IMR-90 (cell line): ENCODE measurements around the gene ANKRD27. TPM values are rescaled to one million over a fixed set of nuclear protein-coding genes. Genes with fewer than 3 reads are reported as not detected.

Experiments
- ATAC-seq: fragments of 200-7000 bp; cut with Tn5 transposase; 2 replicates; pipeline ENCODE4 v1.9.1; 2020; ENCODE audit warnings: low read depth, mild to moderate bottlenecking, moderate library complexity
- BruUV-seq: library from RNA; stranded (reverse); fragments of 400-500 nt; replicated peaks from 2 replicates; lab custom pipeline; 2021; lab: Mats Ljungman, UMichigan
- CTCF ChIA-PET: fragments of 300-600 bp; formaldehyde crosslinking; extraction: SDS; loops from one replicate; lab custom pipeline; 2021; ENCODE audit warnings: antibody characterized with exemption; lab: Yijun Ruan, JAX
- POLR2A ChIA-PET: fragments of 300-600 bp; sonication (Branson Sonifier 250); formaldehyde crosslinking; loops from one replicate; lab custom pipeline; 2022; ENCODE audit warnings: antibody characterized with exemption; ENCODE audit not compliant: unreplicated experiment; lab: Charles Lee
- DNase-seq: peaks from one replicate; pipeline ENCODE4 v3.0.0; 2013
- H2AFZ ChIP-seq: replicated peaks from 2 replicates; pipeline ENCODE3; 2013; ENCODE audit warnings: low read length, mild to moderate bottlenecking; ENCODE audit not compliant: poor library complexity
- H2AK5ac ChIP-seq: 2 replicates; pipeline ENCODE4 v1.6.1; 2013; ENCODE audit warnings: low read depth, low read length, inconsistent platforms
- H2AK9ac ChIP-seq: replicated peaks from 2 replicates; pipeline ENCODE3; 2013; ENCODE audit warnings: mild to moderate bottlenecking, low read depth, low read length, moderate library complexity; ENCODE audit not compliant: poor library complexity
- H2BK120ac ChIP-seq: 2 replicates; pipeline ENCODE4 v1.6.1; 2013; ENCODE audit warnings: low read depth, low read length, inconsistent platforms
- H2BK15ac ChIP-seq: 3 replicates; pipeline ENCODE4 v1.6.1; 2013; ENCODE audit warnings: low read depth, low read length, inconsistent platforms
- H2BK20ac ChIP-seq: 2 replicates; pipeline ENCODE4 v1.6.1; 2013; ENCODE audit warnings: low read depth, mild to moderate bottlenecking, inconsistent platforms, low read length, moderate library complexity
- H2BK5ac ChIP-seq: 2 replicates; pipeline ENCODE4 v1.6.1; 2013; ENCODE audit warnings: mild to moderate bottlenecking, low read depth, low read length, inconsistent platforms; ENCODE audit not compliant: poor library complexity, severe bottlenecking
- H3K14ac ChIP-seq: replicated peaks from 2 replicates; pipeline ENCODE4 v1.6.1; 2013; ENCODE audit warnings: low read depth, low read length, inconsistent platforms
- H3K18ac ChIP-seq: 2 replicates; pipeline ENCODE4 v1.6.1; 2013; ENCODE audit warnings: low read depth, low read length, control low read depth
- H3K23ac ChIP-seq: 2 replicates; pipeline ENCODE4 v1.6.1; 2013; ENCODE audit warnings: low read depth, low read length, inconsistent platforms
- H3K27ac ChIP-seq: 2 replicates; pipeline ENCODE4 v1.5.1; 2013; ENCODE audit warnings: mild to moderate bottlenecking, control low read depth, low read length; ENCODE audit not compliant: insufficient read depth
- H3K27me3 ChIP-seq: 2 replicates; pipeline ENCODE4 v1.6.1; 2013; ENCODE audit warnings: low read length; ENCODE audit not compliant: control insufficient read depth, insufficient read depth
- H3K36me3 ChIP-seq: 2 replicates; pipeline ENCODE4 v1.6.1; 2013; ENCODE audit warnings: low read length, mixed read lengths; ENCODE audit not compliant: control insufficient read depth, insufficient read depth
- H3K4ac ChIP-seq: 2 replicates; pipeline ENCODE4 v1.6.1; 2013; ENCODE audit warnings: low read depth, low read length, inconsistent platforms
- H3K4me1 ChIP-seq: 2 replicates; pipeline ENCODE4 v1.6.1; 2013; ENCODE audit warnings: low read length, mixed read lengths; ENCODE audit not compliant: control insufficient read depth, insufficient read depth
- H3K4me2 ChIP-seq: 2 replicates; pipeline ENCODE4 v1.6.1; 2013; ENCODE audit warnings: low read depth, mild to moderate bottlenecking, control low read depth, low read length, moderate library complexity
- H3K4me3 ChIP-seq: 2 replicates; pipeline ENCODE4 v1.5.1; 2013; ENCODE audit warnings: low read depth, mild to moderate bottlenecking, control low read depth, low read length, moderate library complexity; ENCODE audit not compliant: insufficient read depth
- H3K56ac ChIP-seq: 2 replicates; pipeline ENCODE4 v1.6.1; 2013; ENCODE audit warnings: low read length, inconsistent platforms; ENCODE audit not compliant: insufficient read depth; ENCODE audit errors: extremely low read depth
- H3K79me1 ChIP-seq, 2 experiments: 2 replicates each; pipeline ENCODE4 v1.6.1; 2013; ENCODE audit warnings: low read length in 2 of 2, inconsistent platforms in 1 of 2, low read depth in 1 of 2
- H3K9ac ChIP-seq: 2 replicates; pipeline ENCODE4 v1.6.1; 2013; ENCODE audit warnings: low read depth, low read length, control low read depth
- H3K9me1 ChIP-seq: 2 replicates; pipeline ENCODE4 v1.6.1; 2013; ENCODE audit warnings: low read length, inconsistent platforms; ENCODE audit not compliant: insufficient read depth
- H3K9me3 ChIP-seq: 2 replicates; pipeline ENCODE4 v1.6.1; 2013; ENCODE audit warnings: low read length; ENCODE audit not compliant: control insufficient read depth, insufficient read depth
- H4K20me1 ChIP-seq: 2 replicates; pipeline ENCODE4 v1.6.1; 2013; ENCODE audit warnings: low read length, inconsistent platforms; ENCODE audit not compliant: insufficient read depth
- H4K5ac ChIP-seq: 2 replicates; pipeline ENCODE4 v1.6.1; 2013; ENCODE audit warnings: mild to moderate bottlenecking, low read depth, low read length, control low read depth
- H4K8ac ChIP-seq, 2 experiments: 2 replicates each; pipeline ENCODE4 v1.6.1; 2013; ENCODE audit warnings: low read depth in 2 of 2, low read length in 2 of 2, control low read depth in 1 of 2, inconsistent platforms in 1 of 2
- H4K91ac ChIP-seq: 2 replicates; pipeline ENCODE4 v1.6.1; 2013; ENCODE audit warnings: low read depth, low read length, inconsistent platforms; ENCODE audit not compliant: insufficient read depth
- BHLHE40 ChIP-seq: fragments of 150-350 bp; IDR thresholded peaks from 2 replicates; pipeline ENCODE4 v1.6.1; 2016; ENCODE audit warnings: mild to moderate bottlenecking, low read depth, low read length
- CEBPB ChIP-seq: IDR thresholded peaks from 2 replicates; pipeline ENCODE4 v1.6.1; 2012; ENCODE audit warnings: low read depth, low read length, improper control_type of control experiment
- CHD1 ChIP-seq: IDR thresholded peaks from 2 replicates; pipeline ENCODE4 v1.6.1; 2012; ENCODE audit warnings: low read depth, low read length, improper control_type of control experiment
- CTCF ChIP-seq: conservative IDR thresholded peaks from 2 replicates; pipeline ENCODE4 v1.5.1; 2012; ENCODE audit warnings: mild to moderate bottlenecking, low read depth, low read length, improper control_type of control experiment
- ELK1 ChIP-seq: fragments of 150-350 bp; IDR thresholded peaks from 2 replicates; pipeline ENCODE4 v1.6.1; 2016; ENCODE audit warnings: low read depth, mild to moderate bottlenecking, low read length, moderate library complexity, borderline replicate concordance
- FOS ChIP-seq: fragments of 150-350 bp; IDR thresholded peaks from 2 replicates; pipeline ENCODE4 v1.6.1; 2016; ENCODE audit warnings: low read depth, low read length
- MAFK ChIP-seq: IDR thresholded peaks from 2 replicates; pipeline ENCODE4 v1.6.1; 2012; ENCODE audit warnings: low read depth, low read length, improper control_type of control experiment
- MAZ ChIP-seq: IDR thresholded peaks from 2 replicates; pipeline ENCODE4 v1.6.1; 2012; ENCODE audit warnings: low read depth, mild to moderate bottlenecking, low read length, improper control_type of control experiment, moderate library complexity, borderline replicate concordance
- MXI1 ChIP-seq: IDR thresholded peaks from 2 replicates; pipeline ENCODE4 v1.6.1; 2012; ENCODE audit warnings: low read depth, mild to moderate bottlenecking, low read length, moderate library complexity, borderline replicate concordance
- NFE2L2 ChIP-seq: fragments of 150-350 bp; IDR thresholded peaks from 2 replicates; pipeline ENCODE4 v1.6.1; 2016; ENCODE audit warnings: low read depth, mild to moderate bottlenecking, low read length
- POLR2A ChIP-seq: IDR thresholded peaks from 2 replicates; pipeline ENCODE4 v1.6.1; 2012; ENCODE audit warnings: mild to moderate bottlenecking, low read depth, low read length
- RAD21 ChIP-seq: IDR thresholded peaks from 2 replicates; pipeline ENCODE4 v1.6.1; 2012; ENCODE audit warnings: low read length, improper control_type of control experiment
- RCOR1 ChIP-seq: IDR thresholded peaks from 2 replicates; pipeline ENCODE4 v1.6.1; 2012; ENCODE audit warnings: mild to moderate bottlenecking, low read length, improper control_type of control experiment; ENCODE audit not compliant: insufficient replicate concordance
- RFX5 ChIP-seq: IDR thresholded peaks from 2 replicates; pipeline ENCODE4 v1.8.0; 2012; ENCODE audit warnings: low read depth, mild to moderate bottlenecking, low read length, moderate library complexity
- SMC3 ChIP-seq: fragments of 150-350 bp; IDR thresholded peaks from 2 replicates; pipeline ENCODE4 v1.6.1; 2016; ENCODE audit warnings: low read depth, mild to moderate bottlenecking, antibody characterized with exemption, low read length, moderate library complexity
- USF2 ChIP-seq: fragments of 150-350 bp; IDR thresholded peaks from 2 replicates; pipeline ENCODE4 v1.6.1; 2017; ENCODE audit warnings: mild to moderate bottlenecking, antibody characterized with exemption, low read length, low read depth
- WGBS, 2 experiments: methylation state at CpG; one replicate each; pipeline versions ENCODE4 v1.1.5 to v1.1.7; 2013; ENCODE audit warnings: missing lambda C conversion rate in 2 of 2; ENCODE audit not compliant: insufficient read length in 1 of 2; ENCODE audit errors: extremely low coverage in 2 of 2; 5-methylcytosine and 5-hydroxymethylcytosine counted together
- dilution Hi-C: fragments of 300-500 bp; cut with HindIII; formaldehyde crosslinking; loops from one replicate; pipeline ENCODE4 v1.14.3; 2018; ENCODE audit warnings: low sequenced_read_pairs; ENCODE audit not compliant: unreplicated experiment
- in situ Hi-C: fragments of 300-500 bp; cut with MboI; formaldehyde crosslinking; loops from 3 replicates; pipeline ENCODE4 v1.14.3; 2019; ENCODE audit warnings: low sequenced_read_pairs, inconsistent platforms, mixed read lengths
- intact Hi-C: fragments of 100-400 bp; cut with micrococcal nuclease; formaldehyde crosslinking; loops from 2 replicates; pipeline ENCODE4 v1.10.0; 2022
- polyA plus RNA-seq, 3 experiments: library from polyadenylated mRNA; depleted of rRNA; stranded (reverse); fragments of >200 nt; gene quantifications; 2 replicates each; pipeline ENCODE4 v1.2.3, GENCODE V29; 2012; ENCODE audit warnings: low replicate concordance in 1 of 3
- total RNA-seq: library from RNA; depleted of rRNA; stranded (reverse); fragments of >200 nt; gene quantifications from 2 replicates; pipeline ENCODE4 v1.2.3, GENCODE V29; 2012

Gene ANKRD27
- total and polyA plus RNA-seq, 2 of the 4 experiments (the other 2 are of a cell fraction), result 16.7 to 35.0 TPM

GRCh38 chr19:32603961-32604360, 71.0 kb downstream of the ANKRD27 start:
- H3K36me3 ChIP-seq, result peaks cover 49% of the 10 kb centered on the region
- H3K9ac ChIP-seq, result no peak overlapping the region
- H3K56ac ChIP-seq, result no peak overlapping the region
- TF ChIP-seq BHLHE40, result no peak
- no peak for TF ChIP-seq RFX5
- no peak for TF ChIP-seq CTCF
- TF ChIP-seq RAD21, result no peak
- no peak for TF ChIP-seq MAFK
- no peak for TF ChIP-seq RCOR1
- no peak for TF ChIP-seq MXI1
- no peak for TF ChIP-seq CEBPB
- TF ChIP-seq CHD1, result no peak
- TF ChIP-seq MAZ, result no peak
- TF ChIP-seq NFE2L2, result no peak
- no peak for TF ChIP-seq USF2
- TF ChIP-seq POLR2A, result no peak
- TF ChIP-seq FOS, result no peak
- no peak for TF ChIP-seq SMC3
- TF ChIP-seq ELK1, result no peak
- H3K4ac ChIP-seq, result no peak overlapping the region
- H2BK120ac ChIP-seq, result no peak overlapping the region
- H3K18ac ChIP-seq, result no peak overlapping the region
- no peak overlapping the region for H3K4me3 ChIP-seq
- H2AK5ac ChIP-seq, result no peak overlapping the region
- 92% methylated on average over 12 of the region's 14 CpGs; no CpG with 5 or more reads in 1 of the 2 experiments for WGBS, 2 experiments
- H2BK20ac ChIP-seq, result no peak overlapping the region
- in situ Hi-C loops (no loop called here), dilution Hi-C loops (no loop called here), intact Hi-C loops (no loop called here)
- no peaks in the 10 kb centered on the region for H3K79me1 ChIP-seq
- no peak overlapping the region for H4K8ac ChIP-seq
- no peak overlapping the region for H2AFZ ChIP-seq
- no peaks in the 10 kb centered on the region for H3K27me3 ChIP-seq
- no peaks in the 10 kb centered on the region for H3K9me3 ChIP-seq
- H3K9me1 ChIP-seq, result no peaks in the 10 kb centered on the region
- H3K4me2 ChIP-seq, result no peak overlapping the region
- H3K14ac ChIP-seq, result no peak overlapping the region
- no peaks in the 10 kb centered on the region for H4K20me1 ChIP-seq
- no peak overlapping the region for H4K5ac ChIP-seq
- ChIA-PET POLR2A (no interaction called here), CTCF (no interaction called here)
- DNase-seq, result no peak
- no peak overlapping the region for H3K23ac ChIP-seq
- no peak for ATAC-seq
- BruUV-seq, result no TSS peak
- no peak overlapping the region for H2BK15ac ChIP-seq
- H3K4me1 ChIP-seq, result no peaks in the 10 kb centered on the region
- peak overlapping the region; percentile 37 for H2AK9ac ChIP-seq
- H2BK5ac ChIP-seq, result no peak overlapping the region
- H3K27ac ChIP-seq, result no peak overlapping the region
- H4K91ac ChIP-seq, result no peak overlapping the region
